OCI-LY1 (cell line): ENCODE data around the gene YTHDF2.

Experiments
- H2AFZ ChIP-seq: fragments of 200-600 bp; sonication (generic), shearing (Covaris generic); 2 replicates; pipeline ENCODE4 v1.6.0; 2014; ENCODE audit warnings: antibody characterized with exemption, mild to moderate bottlenecking, low read length
- H3F3A ChIP-seq: fragments of 200-600 bp; sonication (generic), shearing (Covaris generic); 2 replicates; pipeline ENCODE4 v1.6.0; 2014; ENCODE audit warnings: mild to moderate bottlenecking, antibody characterized with exemption, low read length, moderate library complexity; ENCODE audit not compliant: insufficient read depth
- H3K27ac ChIP-seq: fragments of 200-600 bp; sonication (generic); 2 replicates; pipeline ENCODE4 v1.5.1; 2014; ENCODE audit warnings: low read length, mixed run types, mild to moderate bottlenecking, low read depth; ENCODE audit not compliant: poor library complexity, severe bottlenecking
- H3K27me3 ChIP-seq: fragments of 200-600 bp; sonication (generic); 2 replicates; pipeline ENCODE4 v1.6.0; 2014; ENCODE audit warnings: antibody characterized with exemption, mild to moderate bottlenecking, low read length, moderate library complexity; ENCODE audit not compliant: insufficient read depth
- H3K36me3 ChIP-seq: fragments of 200-600 bp; sonication (generic); 2 replicates; pipeline ENCODE4 v1.6.1; 2014; ENCODE audit warnings: mild to moderate bottlenecking, antibody characterized with exemption, low read length, moderate library complexity, mixed read lengths; ENCODE audit not compliant: insufficient read depth
- H3K4me1 ChIP-seq: fragments of 200-600 bp; sonication (generic); 2 replicates; pipeline ENCODE4 v1.5.1; 2014; ENCODE audit warnings: mild to moderate bottlenecking, low read length, moderate library complexity; ENCODE audit not compliant: insufficient read depth, severe bottlenecking
- H3K4me2 ChIP-seq: fragments of 200-600 bp; sonication (generic), shearing (Covaris generic); 2 replicates; pipeline ENCODE4 v1.6.1; 2014; ENCODE audit warnings: low read length
- H3K4me3 ChIP-seq: fragments of 200-600 bp; sonication (generic); 2 replicates; pipeline ENCODE4 v1.5.1; 2014; ENCODE audit warnings: low read length, low read depth, mild to moderate bottlenecking, mixed read lengths; ENCODE audit not compliant: poor library complexity, severe bottlenecking
- H3K79me2 ChIP-seq: fragments of 200-600 bp; shearing (Covaris generic); 2 replicates; pipeline ENCODE4 v1.6.1; 2016; ENCODE audit warnings: mixed run types, low read length, mixed read lengths; ENCODE audit not compliant: insufficient read depth
- H3K9ac ChIP-seq: fragments of 200-600 bp; sonication (generic), shearing (Covaris generic); 2 replicates; pipeline ENCODE4 v1.6.1; 2014; ENCODE audit warnings: mild to moderate bottlenecking, low read length, mixed read lengths
- H3K9me2 ChIP-seq: fragments of 200-600 bp; sonication (generic), shearing (Covaris generic); 2 replicates; pipeline ENCODE4 v1.6.1; 2014; ENCODE audit warnings: low read depth, mild to moderate bottlenecking, low read length, mixed read lengths
- H3K9me3 ChIP-seq: fragments of 200-600 bp; shearing (Covaris generic); 2 replicates; pipeline ENCODE4 v1.6.1; 2014; ENCODE audit warnings: low read length, mixed read lengths
- H4K20me1 ChIP-seq: fragments of 200-600 bp; sonication (generic), shearing (Covaris generic); 2 replicates; pipeline ENCODE4 v1.6.0; 2016; ENCODE audit warnings: mild to moderate bottlenecking, low read length; ENCODE audit not compliant: insufficient read depth
- CTCF ChIP-seq: fragments of 200-600 bp; sonication (generic), shearing (Covaris generic); IDR thresholded peaks from 2 replicates; pipeline ENCODE4 v1.5.1; 2017; ENCODE audit warnings: mild to moderate bottlenecking, antibody characterized with exemption, low read length, moderate library complexity, mixed read lengths
- EZH2 ChIP-seq: fragments of 200-600 bp; sonication (generic), shearing (Covaris generic); IDR thresholded peaks from 2 replicates; pipeline ENCODE4 v1.8.0; 2017; ENCODE audit warnings: borderline replicate concordance, mixed run types, mild to moderate bottlenecking, antibody characterized with exemption, low read length, moderate library complexity, mixed read lengths

Gene YTHDF2

GRCh38 chr1:28716336-28716735 is 20.4 kb upstream of the YTHDF2 start:
- no peak for TF ChIP-seq CTCF
- no peak for TF ChIP-seq EZH2
- no peak overlapping the region for H3K9ac ChIP-seq
- no peaks in the 10 kb centered on the region for H3F3A ChIP-seq

GRCh38 chr1:28718166-28718565 is 18.6 kb upstream of the YTHDF2 start:
- Histone ChIP-seq H4K20me1 (no peaks in the 10 kb centered on the region), H3K4me3 (no peak overlapping the region)
- TF ChIP-seq CTCF (no peak), EZH2 (no peak)

More at GRCh38 chr1:28716336-28716735, 20.4 kb upstream of the YTHDF2 start:
- Histone ChIP-seq H3K4me2 (no peak overlapping the region), H3K27me3 (no peaks in the 10 kb centered on the region), H3K9me2 (no peaks in the 10 kb centered on the region), H3K27ac (no peak overlapping the region), H2AFZ (no peak overlapping the region), H3K4me1 (peaks cover 8% of the 10 kb centered on the region), H3K79me2 (no peaks in the 10 kb centered on the region), H3K4me3 (no peak overlapping the region), H3K36me3 (peaks cover 29% of the 10 kb centered on the region), H4K20me1 (no peaks in the 10 kb centered on the region), H3K9me3 (no peaks in the 10 kb centered on the region)

GRCh38 chr1:28718586-28719331 is 18.0 kb upstream of the YTHDF2 start:
- no peak for TF ChIP-seq CTCF
- TF ChIP-seq EZH2: no peak
- H3F3A ChIP-seq: no peaks in the 10 kb centered on the region
- no peaks in the 10 kb centered on the region for H3K9me3 ChIP-seq
- H3K79me2 ChIP-seq: no peaks in the 10 kb centered on the region
- no peak overlapping the region for H3K4me2 ChIP-seq
- H4K20me1 ChIP-seq: no peaks in the 10 kb centered on the region
- H3K9me2 ChIP-seq: no peaks in the 10 kb centered on the region
- no peak overlapping the region for H3K27ac ChIP-seq
- no peak overlapping the region for H2AFZ ChIP-seq
- no peak overlapping the region for H3K9ac ChIP-seq
- H3K4me1 ChIP-seq: peaks cover 8% of the 10 kb centered on the region
- no peaks in the 10 kb centered on the region for H3K27me3 ChIP-seq
- peaks cover 12% of the 10 kb centered on the region for H3K36me3 ChIP-seq
- H3K4me3 ChIP-seq: no peak overlapping the region

More at GRCh38 chr1:28718166-28718565, 18.6 kb upstream of the YTHDF2 start:
- no peaks in the 10 kb centered on the region for H3F3A ChIP-seq
- peaks cover 17% of the 10 kb centered on the region for H3K36me3 ChIP-seq
- no peaks in the 10 kb centered on the region for H3K9me3 ChIP-seq
- peaks cover 8% of the 10 kb centered on the region for H3K4me1 ChIP-seq
- no peaks in the 10 kb centered on the region for H3K27me3 ChIP-seq
- no peaks in the 10 kb centered on the region for H3K79me2 ChIP-seq
- H3K9me2 ChIP-seq: no peaks in the 10 kb centered on the region
- no peak overlapping the region for H2AFZ ChIP-seq
- no peak overlapping the region for H3K27ac ChIP-seq
- H3K9ac ChIP-seq: no peak overlapping the region
- H3K4me2 ChIP-seq: no peak overlapping the region
